Mammary epithelial cell (primary cell): ENCODE data around the gene PRKCSH.

Experiments
- EZH2 ChIP-seq: IDR thresholded peaks from 2 replicates; pipeline ENCODE4 v1.6.1; 2012; ENCODE audit warnings: low read length, inconsistent platforms, borderline replicate concordance
- TF ChIP-seq, protein P1 (sequence below), 2 donors: IDR thresholded peaks in 1 of 2; conservative IDR thresholded peaks in 1 of 2; 2 replicates each; pipeline ENCODE4 v1.5.1; 2011 to 2012; ENCODE audit warnings: inconsistent platforms in 2 of 2, low read length in 2 of 2, mild to moderate bottlenecking in 2 of 2, control low read depth in 1 of 2, low read depth in 1 of 2; ENCODE audit not compliant: insufficient read depth in 1 of 2; ENCODE audit errors: extremely low read depth in 1 of 2

DNA sequence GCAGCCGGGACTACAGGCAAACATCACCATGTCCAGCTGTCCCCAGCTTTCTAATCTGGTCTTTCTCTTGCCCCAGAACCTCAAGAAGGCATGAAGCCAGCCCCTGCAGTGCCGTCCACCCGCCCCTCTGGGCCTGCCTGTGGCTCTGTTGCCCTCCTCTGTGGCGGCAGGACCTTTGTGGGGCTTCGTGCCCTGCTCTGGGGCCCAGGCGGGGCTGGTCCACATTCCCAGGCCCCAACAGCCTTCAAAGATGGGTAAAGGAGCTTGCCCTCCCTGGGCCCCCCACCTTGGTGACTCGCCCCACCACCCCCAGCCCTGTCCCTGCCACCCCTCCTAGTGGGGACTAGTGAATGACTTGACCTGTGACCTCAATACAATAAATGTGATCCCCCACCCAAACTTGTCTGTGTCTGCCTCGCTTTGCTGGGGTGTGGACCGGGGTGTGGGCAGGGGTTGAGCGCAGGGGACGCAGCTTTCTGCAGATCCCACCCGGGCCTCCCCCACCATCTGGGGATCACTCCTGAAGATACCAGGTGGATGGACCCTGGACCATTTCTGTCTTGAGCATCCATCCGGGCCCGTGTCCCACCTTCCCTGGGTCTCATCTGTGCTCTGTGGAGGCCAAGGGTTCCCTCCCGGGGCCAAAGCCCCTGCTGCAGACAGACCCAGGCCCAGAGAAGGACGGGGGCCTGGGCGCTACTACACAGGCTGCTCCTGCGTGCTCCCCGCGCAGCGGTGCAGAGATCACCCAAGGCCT, 15.3 kb downstream of the PRKCSH start:
- no peak for TF ChIP-seq EZH2
- TF ChIP-seq, protein P1, sequence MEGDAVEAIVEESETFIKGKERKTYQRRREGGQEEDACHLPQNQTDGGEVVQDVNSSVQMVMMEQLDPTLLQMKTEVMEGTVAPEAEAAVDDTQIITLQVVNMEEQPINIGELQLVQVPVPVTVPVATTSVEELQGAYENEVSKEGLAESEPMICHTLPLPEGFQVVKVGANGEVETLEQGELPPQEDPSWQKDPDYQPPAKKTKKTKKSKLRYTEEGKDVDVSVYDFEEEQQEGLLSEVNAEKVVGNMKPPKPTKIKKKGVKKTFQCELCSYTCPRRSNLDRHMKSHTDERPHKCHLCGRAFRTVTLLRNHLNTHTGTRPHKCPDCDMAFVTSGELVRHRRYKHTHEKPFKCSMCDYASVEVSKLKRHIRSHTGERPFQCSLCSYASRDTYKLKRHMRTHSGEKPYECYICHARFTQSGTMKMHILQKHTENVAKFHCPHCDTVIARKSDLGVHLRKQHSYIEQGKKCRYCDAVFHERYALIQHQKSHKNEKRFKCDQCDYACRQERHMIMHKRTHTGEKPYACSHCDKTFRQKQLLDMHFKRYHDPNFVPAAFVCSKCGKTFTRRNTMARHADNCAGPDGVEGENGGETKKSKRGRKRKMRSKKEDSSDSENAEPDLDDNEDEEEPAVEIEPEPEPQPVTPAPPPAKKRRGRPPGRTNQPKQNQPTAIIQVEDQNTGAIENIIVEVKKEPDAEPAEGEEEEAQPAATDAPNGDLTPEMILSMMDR (conservative IDR thresholded peaks at IDR 0.05 in 1 of 2, IDR thresholded peaks at IDR 0.05 in 1 of 2; ENCODE audit: extremely low read depth in 1 of 2, insufficient read depth in 1 of 2, low read depth in 1 of 2, low read length in 2 of 2), result no peak
